ENCODE data around the gene ITFG2.

DNA sequence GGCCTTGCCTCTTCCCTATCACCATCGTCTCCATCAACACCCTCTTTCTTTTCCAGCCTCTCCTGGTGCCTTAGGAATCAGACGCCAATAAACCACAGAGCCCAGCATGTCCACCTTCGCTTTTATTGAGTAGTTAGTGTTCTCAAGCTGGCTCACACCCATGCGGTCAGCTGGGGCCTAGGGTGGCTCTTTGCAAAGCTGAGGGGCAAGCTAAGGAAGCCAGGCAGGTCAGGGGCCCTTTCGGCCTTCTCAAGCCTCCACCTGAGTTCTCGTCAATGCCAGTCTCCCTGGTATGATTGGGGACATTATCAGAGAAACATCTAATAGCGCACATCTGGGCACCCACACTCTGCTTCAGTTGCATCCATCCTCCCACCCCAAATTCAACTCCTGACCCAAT is 45.1 kb downstream of the ITFG2 start:
- TF ChIP-seq EZH2phosphoT487 (IDR thresholded peaks at IDR 0.05; ENCODE audit: borderline replicate concordance, low read length), result no peak
- TF ChIP-seq, protein P1, sequence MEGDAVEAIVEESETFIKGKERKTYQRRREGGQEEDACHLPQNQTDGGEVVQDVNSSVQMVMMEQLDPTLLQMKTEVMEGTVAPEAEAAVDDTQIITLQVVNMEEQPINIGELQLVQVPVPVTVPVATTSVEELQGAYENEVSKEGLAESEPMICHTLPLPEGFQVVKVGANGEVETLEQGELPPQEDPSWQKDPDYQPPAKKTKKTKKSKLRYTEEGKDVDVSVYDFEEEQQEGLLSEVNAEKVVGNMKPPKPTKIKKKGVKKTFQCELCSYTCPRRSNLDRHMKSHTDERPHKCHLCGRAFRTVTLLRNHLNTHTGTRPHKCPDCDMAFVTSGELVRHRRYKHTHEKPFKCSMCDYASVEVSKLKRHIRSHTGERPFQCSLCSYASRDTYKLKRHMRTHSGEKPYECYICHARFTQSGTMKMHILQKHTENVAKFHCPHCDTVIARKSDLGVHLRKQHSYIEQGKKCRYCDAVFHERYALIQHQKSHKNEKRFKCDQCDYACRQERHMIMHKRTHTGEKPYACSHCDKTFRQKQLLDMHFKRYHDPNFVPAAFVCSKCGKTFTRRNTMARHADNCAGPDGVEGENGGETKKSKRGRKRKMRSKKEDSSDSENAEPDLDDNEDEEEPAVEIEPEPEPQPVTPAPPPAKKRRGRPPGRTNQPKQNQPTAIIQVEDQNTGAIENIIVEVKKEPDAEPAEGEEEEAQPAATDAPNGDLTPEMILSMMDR (IDR thresholded peaks at IDR 0.05; ENCODE audit: low read depth, low read length, poor library complexity, severe bottlenecking), result no peak

Measured in DOHH2 (cell line).